Stimulated activated CD8-positive, alpha-beta memory T cell treated with anti-CD3 and anti-CD28 coated beads, Interleukin-15, amount 100 ng/mL, for 1 hour (primary cell): ENCODE data around the gene GNAI3.

Experiments
- DNase-seq: peaks from one replicate; pipeline ENCODE4 v3.0.0-alpha.2; 2020; ENCODE audit warnings: low read depth

The GNAI3 gene

GRCh38 chr1:109546311-109547109 is 1.9 kb upstream of the GNAI3 start:
- peak; percentile 90 for DNase-seq

DNA sequence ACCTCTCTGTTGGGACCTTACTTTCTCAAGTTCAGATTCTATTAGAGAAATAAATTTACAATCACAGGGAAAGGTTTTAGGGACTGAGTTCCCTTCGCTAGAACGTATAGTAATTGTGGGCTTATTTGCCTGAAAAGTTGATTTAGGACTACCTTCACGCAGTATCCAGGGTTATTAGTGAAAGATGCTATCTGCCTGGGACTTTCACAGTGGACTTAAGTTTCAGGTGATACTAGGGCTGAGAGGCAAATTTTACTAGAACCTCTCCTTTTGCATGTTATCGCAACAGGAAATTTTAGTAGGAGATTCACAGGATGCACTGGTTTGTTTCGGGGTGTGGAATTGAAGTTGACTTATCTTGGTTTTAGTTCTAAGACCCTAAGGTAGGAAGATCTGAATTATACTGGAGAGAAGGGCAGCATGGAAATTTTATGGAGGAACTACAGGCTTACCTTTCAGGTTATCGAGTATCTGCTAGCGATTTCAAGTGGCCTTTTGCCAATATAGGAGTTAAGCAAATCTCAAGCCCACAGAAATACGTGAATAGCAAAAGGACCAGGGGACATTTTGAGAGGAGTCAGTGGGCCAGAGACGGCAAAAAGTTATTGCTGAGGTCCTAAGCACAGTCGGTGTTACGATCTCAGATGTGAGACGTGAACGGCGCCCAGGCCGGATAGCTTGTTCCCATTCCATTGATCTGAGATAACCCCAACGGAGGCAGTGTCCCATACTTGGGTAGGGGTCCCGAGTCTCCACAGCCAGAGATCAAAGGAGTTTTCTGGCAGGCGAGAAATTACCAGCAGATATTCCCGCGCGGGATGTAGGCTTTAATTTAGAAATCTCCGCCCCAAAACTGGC is 723 bp upstream of the GNAI3 start:
- DNase-seq = no peak

GRCh38 chr1:109556563-109556962 is 8.1 kb downstream of the GNAI3 start:
- DNase-seq = no peak

DNA sequence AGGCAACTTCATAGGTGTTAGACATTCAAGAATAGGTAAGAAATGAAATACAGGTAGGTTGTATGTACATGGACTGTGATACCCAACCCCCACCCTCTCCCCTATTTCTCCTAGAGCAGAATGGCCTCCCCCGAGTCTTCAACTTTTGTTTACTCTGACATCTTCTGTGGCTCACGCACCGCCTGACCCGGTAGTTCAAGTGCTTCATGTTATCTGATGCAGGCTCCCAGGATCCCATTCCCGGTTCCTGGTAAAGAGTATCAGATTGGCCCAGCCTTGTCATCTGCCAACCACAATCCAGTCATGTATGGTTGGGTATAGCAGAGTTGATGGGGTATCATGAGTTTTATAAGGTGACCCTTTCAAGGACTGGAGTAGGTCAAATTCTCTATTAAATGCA is 9.1 kb downstream of the GNAI3 start:
- DNase-seq = no peak

DNA sequence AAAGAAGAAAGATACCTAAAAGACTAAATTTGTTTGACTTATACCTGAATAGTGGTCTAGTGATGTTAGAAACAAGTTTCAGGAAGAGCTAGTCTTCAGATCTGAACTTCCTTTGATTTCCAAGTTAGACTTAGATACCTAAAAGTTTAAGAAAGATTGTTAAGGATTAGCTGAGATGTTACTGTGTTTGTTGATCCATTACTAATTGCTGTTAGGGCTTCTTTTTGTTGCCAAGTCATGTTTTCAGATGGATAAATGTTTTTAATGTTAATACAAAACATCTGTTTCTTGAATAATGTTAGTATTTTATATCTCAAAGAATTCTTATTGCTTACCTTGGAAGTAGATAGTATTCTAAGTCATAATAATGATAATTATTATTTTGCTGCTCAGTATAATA is 11.6 kb downstream of the GNAI3 start:
- DNase-seq = no peak

GRCh38 chr1:109564194-109564878 is 15.9 kb downstream of the GNAI3 start:
- no peak for DNase-seq

GRCh38 chr1:109565241-109565640 is 16.8 kb downstream of the GNAI3 start:
- DNase-seq = no peak

DNA sequence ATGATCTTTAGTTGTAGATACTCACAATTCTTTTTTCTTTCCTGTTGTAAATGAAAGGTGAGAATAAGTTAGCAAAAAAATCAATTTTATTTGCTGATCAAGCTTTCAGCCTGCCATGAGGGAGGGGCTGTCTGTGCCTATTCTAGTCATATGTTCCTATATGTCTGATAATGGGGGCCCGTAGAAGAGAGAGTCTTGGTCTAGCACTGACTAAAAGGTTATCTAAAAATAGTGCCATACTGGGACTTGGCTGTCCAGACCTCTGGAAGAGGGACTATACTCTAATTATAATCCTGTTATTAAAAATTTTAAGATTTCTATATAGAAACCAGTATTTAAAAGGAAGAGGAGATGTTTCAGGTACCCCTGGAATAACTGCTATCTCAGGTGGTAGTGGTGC is 18.6 kb downstream of the GNAI3 start:
- DNase-seq = no peak

DNA sequence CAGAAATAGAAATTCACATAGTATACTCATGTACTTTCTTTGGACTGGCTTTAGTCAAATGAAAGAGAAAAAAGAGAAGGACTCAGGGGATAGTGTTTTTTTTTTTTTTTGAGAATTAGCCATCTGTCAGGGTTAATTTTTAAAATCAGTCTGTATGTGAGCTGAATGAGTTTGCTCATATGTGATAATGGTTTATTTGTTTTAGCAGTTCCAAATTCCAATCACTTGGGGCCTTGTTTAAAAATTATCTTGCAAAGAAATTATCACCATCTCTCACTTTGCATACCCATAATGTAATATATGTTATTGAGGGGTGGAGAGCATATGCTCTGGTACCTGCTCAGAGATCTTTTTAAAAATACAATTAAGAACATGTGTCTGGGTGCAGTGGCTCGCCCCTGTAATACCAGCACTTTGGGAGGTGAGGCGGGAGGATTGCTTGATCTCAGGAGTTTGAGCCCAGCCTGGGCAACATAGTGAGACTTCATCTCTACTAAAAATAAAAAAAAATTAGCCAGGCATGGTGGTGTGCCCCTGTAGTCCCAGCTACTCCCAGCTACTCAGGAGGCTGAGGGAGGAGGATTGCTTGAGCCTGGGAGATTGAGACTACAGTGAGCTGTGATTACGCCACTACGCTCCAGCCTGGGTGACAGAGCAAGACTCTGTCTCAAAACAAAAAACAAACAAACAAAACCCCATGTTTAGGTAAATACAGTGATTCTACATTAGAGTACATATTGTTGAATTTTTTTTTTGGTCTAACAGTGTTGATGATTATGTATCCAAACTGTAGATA is 19.7 kb downstream of the GNAI3 start:
- no peak for DNase-seq

GRCh38 chr1:109569323-109569722 is 20.9 kb downstream of the GNAI3 start:
- DNase-seq = no peak

- DNase-seq = no peak
These were observed 22.0 kb downstream of the GNAI3 start for GRCh38 chr1:109570414-109570813.

DNA sequence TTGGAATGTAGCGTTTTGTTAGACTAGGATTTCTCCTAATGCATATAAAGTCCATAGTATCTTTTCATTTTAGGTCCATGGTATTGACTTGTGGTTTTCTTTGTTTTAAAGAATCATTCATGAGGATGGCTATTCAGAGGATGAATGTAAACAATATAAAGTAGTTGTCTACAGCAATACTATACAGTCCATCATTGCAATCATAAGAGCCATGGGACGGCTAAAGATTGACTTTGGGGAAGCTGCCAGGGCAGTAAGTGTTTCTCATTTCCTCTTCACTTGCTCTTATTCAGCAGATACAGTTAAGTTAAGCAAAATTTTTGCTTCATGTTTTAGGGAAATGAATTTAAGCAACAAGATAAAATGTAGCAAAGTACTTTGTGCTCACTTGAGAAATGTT is 25.4 kb downstream of the GNAI3 start:
- DNase-seq = no peak

GRCh38 chr1:109578947-109579443 is 30.6 kb downstream of the GNAI3 start:
- DNase-seq = no peak

GRCh38 chr1:109579491-109579890 is 31.1 kb downstream of the GNAI3 start:
- no peak for DNase-seq

GRCh38 chr1:109582021-109582420 is 33.6 kb downstream of the GNAI3 start:
- no peak for DNase-seq

GRCh38 chr1:109584766-109585165 is 36.4 kb downstream of the GNAI3 start:
- no peak for DNase-seq

DNA sequence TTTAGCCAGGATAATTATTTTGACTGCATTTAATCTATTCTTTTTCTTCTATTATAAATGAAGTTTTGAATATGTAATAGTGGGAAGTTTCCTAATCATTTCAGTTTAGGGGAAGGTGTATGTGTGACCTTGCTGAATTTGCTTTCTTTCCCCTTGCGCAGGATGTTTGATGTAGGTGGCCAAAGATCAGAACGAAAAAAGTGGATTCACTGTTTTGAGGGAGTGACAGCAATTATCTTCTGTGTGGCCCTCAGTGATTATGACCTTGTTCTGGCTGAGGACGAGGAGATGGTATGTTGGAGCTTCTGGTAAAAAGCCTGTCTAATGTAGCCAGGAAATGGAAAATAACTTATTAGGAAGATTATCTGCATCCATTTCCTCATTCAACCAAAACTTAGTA is 37.6 kb downstream of the GNAI3 start:
- DNase-seq = no peak

GRCh38 chr1:109589177-109589576 is 40.8 kb downstream of the GNAI3 start:
- DNase-seq = no peak

- DNase-seq = no peak
These were observed 41.3 kb downstream of the GNAI3 start for GRCh38 chr1:109589679-109590078.

- DNase-seq = no peak
These were observed 44.5 kb downstream of the GNAI3 start for GRCh38 chr1:109592916-109593315.

DNA sequence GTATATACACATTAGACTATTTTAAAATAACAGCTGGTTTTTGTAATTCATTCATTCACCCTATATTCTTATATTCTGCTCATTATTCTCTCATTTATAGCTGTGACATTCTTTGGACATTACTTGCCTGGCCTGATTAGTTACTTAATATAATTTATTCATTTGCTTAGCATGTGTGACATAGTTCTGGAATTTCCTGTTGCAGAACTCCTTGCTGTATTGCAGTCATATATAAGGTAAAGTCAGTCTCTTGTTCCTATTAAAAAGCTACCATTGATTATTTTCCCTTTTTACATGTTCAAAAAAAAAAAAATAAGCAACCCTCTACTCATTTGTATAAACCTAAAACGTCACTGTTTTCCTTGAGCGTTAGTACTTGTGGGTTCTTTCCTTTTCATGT is 47.1 kb downstream of the GNAI3 start:
- DNase-seq = no peak

GRCh38 chr1:109598156-109598555 is 49.7 kb downstream of the GNAI3 start:
- DNase-seq = no peak
